H1 (cell line): ENCODE data around the gene TMEM63C.

ENCODE experiments used
- CBX8 ChIP-seq: fragments of 300-800, 300-1000 bp; sonication (generic); IDR thresholded peaks from 2 replicates; pipeline ENCODE4 v1.7.1; 2016; ENCODE audit warnings: low read depth, low read length, borderline replicate concordance
- JUND ChIP-seq: IDR thresholded peaks from 2 replicates; pipeline ENCODE4 v1.6.1; 2011; ENCODE audit warnings: mild to moderate bottlenecking, improper control_type of control experiment, low read length
- PHF8 ChIP-seq: fragments of 200-600 bp; sonication (generic); conservative IDR thresholded peaks from 2 replicates; pipeline ENCODE4 v1.7.1; 2012; ENCODE audit warnings: low read depth, mild to moderate bottlenecking, inconsistent platforms, low read length, moderate library complexity
- TF ChIP-seq, protein P1 (sequence below): IDR thresholded peaks from 2 replicates; pipeline ENCODE4 v1.6.1; 2011; ENCODE audit warnings: low read depth, mild to moderate bottlenecking, low read length; ENCODE audit not compliant: insufficient read depth
- TF ChIP-seq, protein P2 (sequence below), 3 experiments: IDR thresholded peaks; 1 replicate in 2 of 3; 2 replicates in 1 of 3; pipeline versions ENCODE4 v1.5.1 to v1.6.1; 2011; ENCODE audit warnings: low read length in 3 of 3, mild to moderate bottlenecking in 3 of 3, inconsistent platforms in 2 of 3, low read depth in 1 of 3, moderate library complexity in 1 of 3; ENCODE audit not compliant: insufficient read depth in 1 of 3; ENCODE audit errors: control extremely low read depth in 1 of 3

DNA sequence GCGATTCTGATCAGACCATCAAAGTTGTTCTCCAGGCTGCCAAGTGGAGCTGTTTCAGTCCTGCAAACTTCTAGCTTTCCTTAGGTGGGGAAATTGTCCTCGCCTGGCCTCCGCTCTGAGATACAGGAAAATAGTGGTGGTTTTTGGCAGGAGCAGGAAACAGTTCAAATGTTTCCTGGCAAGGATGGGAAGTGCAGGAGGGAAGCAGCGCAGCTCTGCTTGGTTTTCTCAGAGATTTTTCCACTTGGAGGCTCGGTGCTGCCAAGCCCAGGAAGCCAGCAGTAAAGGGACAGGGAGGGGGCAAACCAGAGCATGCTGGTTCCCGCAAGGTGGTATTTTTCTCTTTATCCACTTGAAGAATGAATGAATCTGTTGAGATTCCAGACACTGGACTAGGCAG lies 17.0 kb downstream of the TMEM63C start:
- TF ChIP-seq PHF8 (no peak), CBX8 (no peak), JUND (no peak)
- TF ChIP-seq, protein P1, sequence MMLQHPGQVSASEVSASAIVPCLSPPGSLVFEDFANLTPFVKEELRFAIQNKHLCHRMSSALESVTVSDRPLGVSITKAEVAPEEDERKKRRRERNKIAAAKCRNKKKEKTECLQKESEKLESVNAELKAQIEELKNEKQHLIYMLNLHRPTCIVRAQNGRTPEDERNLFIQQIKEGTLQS: no peak
- TF ChIP-seq, protein P2, sequence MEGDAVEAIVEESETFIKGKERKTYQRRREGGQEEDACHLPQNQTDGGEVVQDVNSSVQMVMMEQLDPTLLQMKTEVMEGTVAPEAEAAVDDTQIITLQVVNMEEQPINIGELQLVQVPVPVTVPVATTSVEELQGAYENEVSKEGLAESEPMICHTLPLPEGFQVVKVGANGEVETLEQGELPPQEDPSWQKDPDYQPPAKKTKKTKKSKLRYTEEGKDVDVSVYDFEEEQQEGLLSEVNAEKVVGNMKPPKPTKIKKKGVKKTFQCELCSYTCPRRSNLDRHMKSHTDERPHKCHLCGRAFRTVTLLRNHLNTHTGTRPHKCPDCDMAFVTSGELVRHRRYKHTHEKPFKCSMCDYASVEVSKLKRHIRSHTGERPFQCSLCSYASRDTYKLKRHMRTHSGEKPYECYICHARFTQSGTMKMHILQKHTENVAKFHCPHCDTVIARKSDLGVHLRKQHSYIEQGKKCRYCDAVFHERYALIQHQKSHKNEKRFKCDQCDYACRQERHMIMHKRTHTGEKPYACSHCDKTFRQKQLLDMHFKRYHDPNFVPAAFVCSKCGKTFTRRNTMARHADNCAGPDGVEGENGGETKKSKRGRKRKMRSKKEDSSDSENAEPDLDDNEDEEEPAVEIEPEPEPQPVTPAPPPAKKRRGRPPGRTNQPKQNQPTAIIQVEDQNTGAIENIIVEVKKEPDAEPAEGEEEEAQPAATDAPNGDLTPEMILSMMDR (IDR thresholded peaks at IDR 0.05; ENCODE audit: control extremely low read depth in 1 of 3, insufficient read depth in 1 of 3, low read depth in 1 of 3, low read length in 3 of 3): no peak
